ENCODE measurements around the gene PXDC1.

The PXDC1 gene

DNA sequence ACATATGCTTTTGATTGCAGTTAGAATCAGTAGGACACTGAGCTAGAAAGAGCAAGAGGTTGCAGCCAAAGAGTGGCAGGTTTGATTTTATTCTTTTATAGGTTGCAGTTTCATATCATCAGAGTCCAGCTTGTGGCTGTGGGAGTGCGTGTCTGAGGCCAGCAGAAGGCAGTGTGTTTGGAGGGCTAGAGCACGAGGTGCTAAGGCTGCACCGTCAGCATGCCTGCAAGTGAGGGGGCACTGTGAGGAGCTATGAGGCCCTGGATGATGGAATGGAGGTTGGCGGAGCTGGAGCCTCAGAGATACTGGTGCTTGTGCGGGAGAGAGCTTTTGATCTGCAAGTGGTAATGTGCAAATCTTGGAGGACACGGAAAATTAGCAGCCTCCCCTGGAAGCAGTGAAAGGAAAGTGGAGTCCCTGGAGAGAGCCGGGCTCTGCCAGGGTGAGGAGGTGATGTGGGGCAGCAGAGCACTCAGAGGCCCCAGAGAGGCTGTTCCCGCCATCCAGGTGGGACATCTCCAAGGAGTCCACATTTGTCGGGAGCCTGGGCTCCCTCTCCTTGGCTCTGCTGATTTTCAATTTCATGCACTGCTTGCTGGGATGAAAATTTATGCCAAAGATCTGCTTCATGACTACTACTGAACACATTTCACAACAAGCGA, 43.6 kb downstream of the PXDC1 start:
- H3K9me3 ChIP-seq = no peaks in the 10 kb centered on the region
- no peak for DNase-seq
- H3K4me1 ChIP-seq = no peaks in the 10 kb centered on the region
- H3K36me3 ChIP-seq = no peaks in the 10 kb centered on the region
- no peak overlapping the region for H3K4me3 ChIP-seq (ENCODE audit: low read depth, low read length)
- TF ChIP-seq, protein P1, sequence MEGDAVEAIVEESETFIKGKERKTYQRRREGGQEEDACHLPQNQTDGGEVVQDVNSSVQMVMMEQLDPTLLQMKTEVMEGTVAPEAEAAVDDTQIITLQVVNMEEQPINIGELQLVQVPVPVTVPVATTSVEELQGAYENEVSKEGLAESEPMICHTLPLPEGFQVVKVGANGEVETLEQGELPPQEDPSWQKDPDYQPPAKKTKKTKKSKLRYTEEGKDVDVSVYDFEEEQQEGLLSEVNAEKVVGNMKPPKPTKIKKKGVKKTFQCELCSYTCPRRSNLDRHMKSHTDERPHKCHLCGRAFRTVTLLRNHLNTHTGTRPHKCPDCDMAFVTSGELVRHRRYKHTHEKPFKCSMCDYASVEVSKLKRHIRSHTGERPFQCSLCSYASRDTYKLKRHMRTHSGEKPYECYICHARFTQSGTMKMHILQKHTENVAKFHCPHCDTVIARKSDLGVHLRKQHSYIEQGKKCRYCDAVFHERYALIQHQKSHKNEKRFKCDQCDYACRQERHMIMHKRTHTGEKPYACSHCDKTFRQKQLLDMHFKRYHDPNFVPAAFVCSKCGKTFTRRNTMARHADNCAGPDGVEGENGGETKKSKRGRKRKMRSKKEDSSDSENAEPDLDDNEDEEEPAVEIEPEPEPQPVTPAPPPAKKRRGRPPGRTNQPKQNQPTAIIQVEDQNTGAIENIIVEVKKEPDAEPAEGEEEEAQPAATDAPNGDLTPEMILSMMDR (IDR thresholded peaks at IDR 0.05; ENCODE audit: low read depth, low read length) = no peak
- H3K27me3 ChIP-seq = no peaks in the 10 kb centered on the region

DNA sequence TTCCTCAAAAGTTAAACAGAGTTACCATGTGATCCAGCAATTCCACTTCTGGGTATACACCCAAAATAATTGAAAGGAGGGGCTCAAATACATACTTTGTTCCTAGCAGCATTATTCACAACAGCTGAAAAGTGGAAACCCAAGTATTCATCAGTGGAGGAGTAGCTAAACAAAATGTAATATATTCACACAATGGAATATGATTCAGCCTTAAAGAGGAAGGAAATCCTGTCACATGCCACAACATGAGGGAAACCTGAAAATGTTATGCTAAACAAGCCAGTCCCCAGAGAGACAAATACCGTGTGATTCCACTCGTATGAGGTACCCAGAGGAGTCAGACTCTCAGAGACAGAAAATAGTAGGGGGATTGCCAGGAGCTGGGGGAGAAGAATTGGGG, 44.5 kb downstream of the PXDC1 start:
- Histone ChIP-seq H3K4me3 (ENCODE audit: low read depth, low read length) (no peak overlapping the region), H3K9me3 (no peaks in the 10 kb centered on the region), H3K4me1 (no peaks in the 10 kb centered on the region), H3K36me3 (no peaks in the 10 kb centered on the region), H3K27me3 (no peaks in the 10 kb centered on the region)
- DNase-seq = no peak
- TF ChIP-seq, protein P1 (IDR thresholded peaks at IDR 0.05; ENCODE audit: low read depth, low read length) = no peak

DNA sequence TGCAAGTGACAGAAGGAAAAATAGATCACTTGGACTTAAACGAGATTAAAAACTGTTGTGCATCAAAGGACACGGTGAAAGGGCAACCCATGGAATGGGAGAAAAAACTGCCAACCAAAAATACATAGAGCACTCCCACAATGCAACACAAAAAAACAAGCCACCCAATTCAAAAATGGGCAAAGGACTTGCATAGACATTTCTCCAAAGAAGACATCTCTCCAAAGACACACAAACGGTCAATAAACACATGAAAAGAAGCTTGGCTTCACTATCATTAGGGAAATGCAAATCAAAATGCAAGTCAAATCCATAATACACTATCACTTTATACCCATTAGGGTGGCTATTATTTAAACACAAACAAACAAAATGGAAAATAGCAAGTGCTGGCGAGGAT, 45.0 kb downstream of the PXDC1 start:
- no peak overlapping the region for H3K4me3 ChIP-seq (ENCODE audit: low read depth, low read length)

DNA sequence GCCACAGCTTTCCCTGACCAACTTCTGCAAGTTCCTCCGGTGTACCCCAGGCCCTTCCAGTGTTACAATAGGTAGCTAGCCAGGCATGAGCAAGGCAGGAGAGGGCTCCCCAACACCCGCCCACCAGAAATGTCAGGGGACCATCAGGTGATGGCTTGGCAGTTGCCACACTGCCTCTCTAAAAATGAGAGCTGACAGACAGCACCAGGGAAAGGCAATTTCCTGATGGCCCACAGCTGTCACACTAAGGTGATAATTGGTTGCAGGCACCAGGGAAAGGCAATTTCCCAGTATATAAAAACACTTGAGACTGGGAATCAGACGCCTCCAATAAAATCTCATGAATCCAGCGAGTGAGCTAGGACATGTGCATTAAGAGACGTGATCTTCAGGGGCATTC, 49.9 kb downstream of the PXDC1 start:
- H3K4me1 ChIP-seq = no peaks in the 10 kb centered on the region

More for the DNA sequence above, 45.0 kb downstream of the PXDC1 start:
- H3K36me3 ChIP-seq = no peaks in the 10 kb centered on the region
- TF ChIP-seq, protein P1 (IDR thresholded peaks at IDR 0.05; ENCODE audit: low read depth, low read length) = no peak
- no peaks in the 10 kb centered on the region for H3K4me1 ChIP-seq
- no peaks in the 10 kb centered on the region for H3K27me3 ChIP-seq
- H3K9me3 ChIP-seq = no peaks in the 10 kb centered on the region
- no peak for DNase-seq

DNA sequence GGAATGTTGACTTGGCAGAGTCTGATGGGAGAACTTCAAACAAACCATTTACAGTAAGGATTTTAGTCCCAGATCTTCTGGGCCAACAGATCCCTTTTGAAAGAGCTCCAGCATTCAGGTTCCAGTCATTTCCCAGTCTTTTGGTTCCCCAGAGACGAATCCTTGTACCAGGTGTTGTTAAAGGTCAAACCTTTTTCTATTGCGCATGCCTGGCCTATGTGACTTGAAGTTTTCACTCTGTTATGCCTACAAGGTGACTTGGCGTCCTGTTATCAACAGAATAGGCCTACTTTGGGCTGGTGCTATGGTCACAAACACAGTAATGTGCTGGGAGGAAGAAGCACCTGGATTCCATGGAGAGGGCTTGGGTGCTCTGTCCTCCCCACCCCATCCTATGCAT, 52.3 kb downstream of the PXDC1 start:
- no peaks in the 10 kb centered on the region for H3K9me3 ChIP-seq
- no peaks in the 10 kb centered on the region; the same call in 1 of the 2 replicates for H3K27me3 ChIP-seq
- no peak overlapping the region for H3K4me3 ChIP-seq (ENCODE audit: low read depth, low read length)
- H3K36me3 ChIP-seq = no peaks in the 10 kb centered on the region
- TF ChIP-seq, protein P1 (IDR thresholded peaks at IDR 0.05; ENCODE audit: low read depth, low read length) = no peak
- H3K4me1 ChIP-seq = no peaks in the 10 kb centered on the region
- DNase-seq = no peak

More for the DNA sequence above, 49.9 kb downstream of the PXDC1 start:
- no peaks in the 10 kb centered on the region; the same call in 1 of the 2 replicates for H3K27me3 ChIP-seq
- H3K36me3 ChIP-seq = no peaks in the 10 kb centered on the region
- DNase-seq = no peak
- no peak overlapping the region for H3K4me3 ChIP-seq (ENCODE audit: low read depth, low read length)
- H3K9me3 ChIP-seq = no peaks in the 10 kb centered on the region
- TF ChIP-seq, protein P1 (IDR thresholded peaks at IDR 0.05; ENCODE audit: low read depth, low read length) = no peak

DNA sequence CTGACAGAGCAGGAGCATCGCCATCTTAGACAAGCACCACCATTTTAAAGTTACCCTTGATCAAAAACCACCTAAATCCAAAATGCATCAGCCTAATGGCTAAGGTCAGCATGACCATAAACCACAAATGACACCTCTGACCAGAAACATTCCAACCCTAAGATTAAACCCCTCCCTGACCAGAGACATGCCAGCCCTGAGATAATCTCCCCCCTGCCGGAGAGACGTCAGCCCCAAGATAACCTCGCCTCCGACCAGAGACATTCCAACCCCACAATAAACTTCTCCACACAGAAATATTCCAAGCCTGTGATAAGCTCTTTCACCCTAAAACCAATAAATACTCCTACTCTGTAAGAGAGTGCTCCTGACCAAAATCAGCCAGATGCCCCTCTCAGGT, 53.5 kb downstream of the PXDC1 start:
- DNase-seq = no peak
- no peaks in the 10 kb centered on the region for H3K9me3 ChIP-seq
- H3K27me3 ChIP-seq = no peaks in the 10 kb centered on the region; the same call in 1 of the 2 replicates
- no peaks in the 10 kb centered on the region for H3K4me1 ChIP-seq
- no peaks in the 10 kb centered on the region for H3K36me3 ChIP-seq
- TF ChIP-seq, protein P1 (IDR thresholded peaks at IDR 0.05; ENCODE audit: low read depth, low read length) = no peak
- no peak overlapping the region for H3K4me3 ChIP-seq (ENCODE audit: low read depth, low read length)

Measured in BE2C (cell line).